Fibroblast of the aortic adventitia (primary cell): ENCODE measurements around the gene GUCA1A. TPM values are rescaled to one million over a fixed set of nuclear protein-coding genes. Genes with fewer than 3 reads are reported as not detected.

Experiments used
- DNase-seq: peaks from one replicate; pipeline ENCODE4 v3.0.0-alpha.2; 2010; ENCODE audit warnings: low read depth
- H3K4me3 ChIP-seq: 2 replicates; pipeline ENCODE4 v1.5.1; 2011; ENCODE audit warnings: low read depth, mild to moderate bottlenecking, control low read depth, low read length, moderate library complexity
- CTCF ChIP-seq: IDR thresholded peaks from 2 replicates; pipeline ENCODE4 v1.5.1; 2011; ENCODE audit warnings: mild to moderate bottlenecking, low read length, control low read depth, inconsistent platforms; ENCODE audit not compliant: insufficient read depth
- total RNA-seq: library from RNA; depleted of rRNA; stranded (reverse); fragments of >200 nt; gene quantifications from 2 replicates; pipeline ENCODE4 v1.2.3, GENCODE V29; 2012; ENCODE audit warnings: low replicate concordance

The GUCA1A gene
- total RNA-seq, 1 donor = not detected

DNA sequence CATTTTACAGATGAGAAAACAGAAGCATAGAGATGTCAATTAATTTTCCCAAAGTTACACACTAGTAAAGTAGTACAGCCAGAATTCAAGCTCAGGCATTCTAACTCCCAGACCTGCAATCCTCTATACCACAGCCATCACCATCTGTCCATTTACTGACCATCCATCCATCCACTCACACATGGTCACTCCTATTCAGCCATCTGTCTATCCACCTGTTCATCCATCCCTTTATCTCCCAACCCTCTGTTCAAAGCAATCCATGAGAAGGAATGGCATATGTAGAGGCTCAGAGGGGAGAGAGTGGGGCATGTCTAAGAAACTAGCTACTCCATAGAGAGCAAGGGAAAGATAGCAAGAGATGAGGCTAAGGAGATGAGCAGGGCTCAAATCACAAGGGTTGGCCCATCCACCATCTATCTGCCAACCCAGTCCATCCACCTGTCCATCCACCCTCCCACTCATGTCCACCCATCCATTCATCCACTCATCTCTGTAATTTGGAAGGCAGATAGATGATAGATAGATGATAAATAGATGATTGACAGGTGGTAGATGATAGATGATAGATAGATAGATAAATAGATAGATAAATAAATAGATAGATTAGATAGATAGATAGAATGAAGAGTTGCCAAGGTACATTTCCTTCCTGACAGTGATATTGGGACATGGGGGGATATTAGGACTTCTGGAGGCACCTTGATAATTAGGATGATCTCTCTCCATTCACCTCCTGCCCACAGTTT lies 18.5 kb upstream of the GUCA1A start:
- no peak overlapping the region for H3K4me3 ChIP-seq
- TF ChIP-seq CTCF = no peak
- no peak for DNase-seq

DNA sequence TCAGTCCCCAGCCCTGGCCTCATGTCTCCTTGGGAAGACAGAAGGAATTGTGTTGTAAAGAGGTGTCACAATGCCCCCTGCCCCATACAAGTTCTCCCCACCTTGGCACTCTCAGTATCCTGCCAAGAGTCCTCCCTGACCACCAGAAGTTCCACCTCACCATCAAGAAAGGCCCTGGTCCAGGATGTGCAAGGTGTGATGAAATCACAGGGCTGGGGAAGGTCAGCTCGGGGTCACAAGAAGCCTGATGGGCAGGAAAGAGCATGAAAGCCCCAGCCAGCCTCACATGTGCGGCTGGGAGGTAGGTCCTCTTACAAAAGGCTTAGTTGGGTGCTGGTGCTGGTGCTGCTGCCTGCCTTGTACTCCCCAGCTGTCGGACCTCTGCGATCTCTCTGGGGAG lies 17.9 kb upstream of the GUCA1A start:
- no peak for TF ChIP-seq CTCF
- DNase-seq = no peak
- H3K4me3 ChIP-seq = no peak overlapping the region

GRCh38 chr6:42156638-42157037 lies 16.5 kb upstream of the GUCA1A start:
- no peak overlapping the region for H3K4me3 ChIP-seq
- TF ChIP-seq CTCF = no peak
- no peak for DNase-seq

DNA sequence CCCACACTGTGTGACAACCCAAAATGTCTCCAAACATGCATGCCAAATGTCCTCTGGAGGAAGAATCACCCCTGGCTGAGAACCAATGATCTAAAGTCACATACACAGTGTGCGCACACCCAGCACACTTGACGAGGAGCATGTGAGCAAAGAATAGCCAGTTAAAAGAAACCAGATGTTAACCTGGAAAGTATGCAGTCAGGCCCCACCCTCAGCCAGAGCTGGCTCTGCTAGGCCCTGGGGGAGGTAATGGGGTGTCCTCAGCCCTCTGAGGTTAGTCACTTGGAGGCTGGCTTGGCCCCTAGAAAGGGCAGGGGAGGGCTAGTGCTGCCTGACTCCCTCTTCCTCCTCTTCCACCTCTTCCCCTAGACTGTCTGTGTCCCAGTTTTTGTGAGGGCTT lies 15.2 kb upstream of the GUCA1A start:
- no peak overlapping the region for H3K4me3 ChIP-seq
- TF ChIP-seq CTCF = no peak
- peak; percentile 70 for DNase-seq

GRCh38 chr6:42158631-42159030 lies 14.5 kb upstream of the GUCA1A start:
- DNase-seq = no peak
- H3K4me3 ChIP-seq = no peak overlapping the region
- no peak for TF ChIP-seq CTCF

DNA sequence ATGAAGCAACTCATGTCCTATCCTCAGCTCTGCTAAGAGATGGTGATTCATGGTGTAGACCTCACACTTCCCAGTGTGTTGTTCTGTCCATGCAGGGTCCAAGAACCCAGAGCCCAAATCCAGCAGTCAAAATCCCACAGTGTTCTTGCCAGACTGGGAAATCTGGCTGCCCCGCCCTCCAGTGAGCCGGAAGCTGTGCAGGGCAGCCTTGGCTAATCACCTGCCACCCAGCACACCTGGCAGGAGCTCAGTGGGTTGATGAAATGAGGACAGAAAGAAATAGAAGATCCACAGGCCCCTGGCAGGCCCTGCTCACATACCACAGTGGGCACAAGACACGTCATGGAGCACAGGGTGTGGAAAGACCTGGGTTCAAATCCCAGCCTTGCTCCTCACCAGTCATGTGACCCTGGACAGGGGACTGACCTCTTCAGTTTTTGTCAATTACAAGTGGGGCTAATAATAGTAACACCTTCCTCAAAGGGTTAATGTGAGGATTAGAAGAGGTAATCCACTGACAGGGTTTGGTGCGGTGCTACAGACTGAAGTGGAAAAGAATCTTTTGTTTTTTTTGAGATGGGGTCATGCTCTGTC lies 13.6 kb upstream of the GUCA1A start:
- no peak for DNase-seq
- H3K4me3 ChIP-seq = no peak overlapping the region
- TF ChIP-seq CTCF = no peak

DNA sequence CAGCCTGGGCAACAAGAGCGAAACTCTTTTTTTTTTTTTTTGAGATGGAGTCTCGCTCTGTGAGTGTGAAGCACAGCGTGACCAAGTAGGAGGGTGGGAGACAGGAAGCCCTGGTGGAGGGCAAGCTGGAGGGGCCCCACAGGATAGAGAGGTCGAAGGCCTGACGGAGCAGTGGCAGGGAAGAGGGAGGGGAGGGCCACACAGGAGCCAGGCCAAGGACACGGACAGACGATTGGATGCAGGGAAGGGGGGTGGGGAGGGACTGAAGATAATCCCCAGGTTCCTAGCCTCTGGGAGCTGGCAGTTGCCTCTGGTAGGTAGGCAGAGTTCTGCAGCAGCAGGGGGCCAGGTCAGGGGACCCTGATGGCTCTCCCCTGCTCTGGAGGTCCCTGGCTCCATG lies 10.8 kb upstream of the GUCA1A start:
- H3K4me3 ChIP-seq = no peak overlapping the region
- no peak for DNase-seq
- TF ChIP-seq CTCF = no peak
